Limb (tissue), 2 donors: ENCODE measurements around the gene NOL6.
"Not testable (repeated sequence)": the region's sequence is repeated elsewhere in the genome, so short reads cannot be mapped to it uniquely, and the experiment has no call there.

Experiments
- DNase-seq, 2 donors: peaks; one replicate each; pipeline ENCODE4 v3.0.0-alpha.2; 2016; ENCODE audit errors: extremely low spot score in 2 of 2

NOL6 gene

GRCh38 chr9:33472881-33473615, 676 bp downstream of the NOL6 start:
- no peak for DNase-seq

- no peak for DNase-seq
Measured at GRCh38 chr9:33472171-33472880, 1.4 kb downstream of the NOL6 start.

- DNase-seq, result no peak
Measured at GRCh38 chr9:33471361-33471760, 2.4 kb downstream of the NOL6 start.

- no peak for DNase-seq
Measured at GRCh38 chr9:33469891-33470290, 3.8 kb downstream of the NOL6 start.

- DNase-seq, result no peak
Measured at GRCh38 chr9:33468797-33469621, 4.7 kb downstream of the NOL6 start.

GRCh38 chr9:33468215-33468730, 5.5 kb downstream of the NOL6 start:
- no peak for DNase-seq

- DNase-seq, result no peak
Measured at GRCh38 chr9:33467526-33467925, 6.2 kb downstream of the NOL6 start.

- peak; percentile 28 to 66 for DNase-seq
Measured at GRCh38 chr9:33466565-33467495, 6.9 kb downstream of the NOL6 start.

- no peak for DNase-seq
Measured at GRCh38 chr9:33465596-33466564, 7.8 kb downstream of the NOL6 start.

- DNase-seq, result no peak
Measured at GRCh38 chr9:33465096-33465495, 8.6 kb downstream of the NOL6 start.

GRCh38 chr9:33464045-33464636, 9.6 kb downstream of the NOL6 start:
- no peak for DNase-seq

GRCh38 chr9:33463151-33463550, 10.6 kb downstream of the NOL6 start:
- no peak for DNase-seq

- DNase-seq, result no peak
Measured at GRCh38 chr9:33461492-33461891, 12.2 kb downstream of the NOL6 start.

GRCh38 chr9:33460854-33461253, 12.9 kb downstream of the NOL6 start:
- no peak for DNase-seq

GRCh38 chr9:33459115-33459514, 14.6 kb downstream of the NOL6 start:
- no peak for DNase-seq

GRCh38 chr9:33458444-33458843, 15.3 kb downstream of the NOL6 start:
- no peak for DNase-seq

- DNase-seq, result no peak
Measured at GRCh38 chr9:33455945-33456344, 17.8 kb downstream of the NOL6 start.

GRCh38 chr9:33455456-33455855, 18.3 kb downstream of the NOL6 start:
- not testable (repeated sequence) for DNase-seq

GRCh38 chr9:33454661-33455026, 19.1 kb downstream of the NOL6 start:
- DNase-seq, result not testable (repeated sequence)
